SK-N-SH (cell line): Measurements from ENCODE around the gene PLA2G7.

Source experiments
- EP300 ChIP-seq, 2 experiments: IDR thresholded peaks; 2 replicates each; pipeline versions ENCODE4 v1.4.0 to v1.6.1; 2012; ENCODE audit warnings: borderline replicate concordance in 1 of 2, low read depth in 1 of 2, low read length in 1 of 2
- EZH2phosphoT487 ChIP-seq: fragments of 200-600 bp; sonication (generic); IDR thresholded peaks from 2 replicates; pipeline ENCODE4 v1.6.1; 2017; ENCODE audit warnings: low read depth, mixed run types, mild to moderate bottlenecking, antibody characterized with exemption, moderate library complexity, borderline replicate concordance
- MXI1 ChIP-seq: IDR thresholded peaks from 2 replicates; pipeline ENCODE4 v1.6.1; 2012; ENCODE audit warnings: mild to moderate bottlenecking, low read depth, low read length, improper control_type of control experiment
- POLR2AphosphoS5 ChIP-seq: IDR thresholded peaks from 2 replicates; pipeline ENCODE4 v1.6.1; 2012; ENCODE audit warnings: low read depth, low read length
- RFX5 ChIP-seq: IDR thresholded peaks from 2 replicates; pipeline ENCODE4 v1.6.1; 2012; ENCODE audit warnings: mild to moderate bottlenecking, improper control_type of control experiment, low read length
- TAF1 ChIP-seq: IDR thresholded peaks from 2 replicates; pipeline ENCODE4 v1.6.1; 2012; ENCODE audit warnings: low read depth, mild to moderate bottlenecking, low read length, moderate library complexity, borderline replicate concordance
- TCF12 ChIP-seq: IDR thresholded peaks from 2 replicates; pipeline ENCODE4 v1.4.0; 2012
- YY1 ChIP-seq: IDR thresholded peaks from 2 replicates; pipeline ENCODE4 v1.4.0; 2012; ENCODE audit warnings: low read depth, mild to moderate bottlenecking
- TF ChIP-seq, protein P1 (sequence below): fragments of 200-600 bp; sonication (generic); IDR thresholded peaks from 2 replicates; pipeline ENCODE4 v1.6.1; 2017; ENCODE audit warnings: antibody characterized with exemption, mild to moderate bottlenecking, moderate library complexity
- TF ChIP-seq, protein P2 (sequence below): IDR thresholded peaks from 2 replicates; pipeline ENCODE4 v1.4.0; 2012; ENCODE audit warnings: low read depth
- TF ChIP-seq, protein P3 (sequence below): IDR thresholded peaks from 2 replicates; pipeline ENCODE4 v1.6.1; 2012; ENCODE audit warnings: mild to moderate bottlenecking, low read depth, low read length, moderate library complexity
- TF ChIP-seq, protein P4 (sequence below): fragments of 150-350 bp; IDR thresholded peaks from 2 replicates; pipeline ENCODE4 v1.6.1; 2017; ENCODE audit warnings: antibody characterized with exemption, low read length, low read depth, borderline replicate concordance
- TF ChIP-seq, protein P5 (sequence below): IDR thresholded peaks from 2 replicates; pipeline ENCODE4 v1.4.0; 2012; ENCODE audit warnings: low read depth, borderline replicate concordance

DNA sequence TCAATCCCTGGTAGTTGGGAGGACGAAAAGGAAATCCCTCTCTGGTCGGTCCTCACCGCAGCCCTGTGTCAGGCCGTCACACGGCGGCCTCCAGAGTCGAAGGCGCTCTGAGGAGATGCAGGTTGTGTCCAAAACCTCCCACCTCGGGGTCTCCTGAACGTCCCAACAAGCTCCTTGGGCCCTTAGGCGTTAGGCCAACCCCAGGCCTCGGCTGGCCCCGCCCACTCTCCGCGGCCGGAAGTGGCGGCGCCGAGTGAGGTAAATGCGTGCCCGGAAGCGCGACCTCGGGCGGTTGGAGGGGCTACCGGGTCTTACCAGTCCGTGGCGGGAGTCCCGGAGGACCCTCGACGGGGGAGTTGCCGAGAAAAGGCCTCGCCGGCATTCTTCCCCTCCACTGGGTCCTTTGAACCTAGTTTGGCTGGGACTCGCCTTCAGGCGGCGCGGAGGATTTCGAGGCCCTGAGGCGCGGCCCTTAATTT, 47.5 kb downstream of the PLA2G7 start, which contains the start of gene TDRD6:
- TF ChIP-seq, protein P1, sequence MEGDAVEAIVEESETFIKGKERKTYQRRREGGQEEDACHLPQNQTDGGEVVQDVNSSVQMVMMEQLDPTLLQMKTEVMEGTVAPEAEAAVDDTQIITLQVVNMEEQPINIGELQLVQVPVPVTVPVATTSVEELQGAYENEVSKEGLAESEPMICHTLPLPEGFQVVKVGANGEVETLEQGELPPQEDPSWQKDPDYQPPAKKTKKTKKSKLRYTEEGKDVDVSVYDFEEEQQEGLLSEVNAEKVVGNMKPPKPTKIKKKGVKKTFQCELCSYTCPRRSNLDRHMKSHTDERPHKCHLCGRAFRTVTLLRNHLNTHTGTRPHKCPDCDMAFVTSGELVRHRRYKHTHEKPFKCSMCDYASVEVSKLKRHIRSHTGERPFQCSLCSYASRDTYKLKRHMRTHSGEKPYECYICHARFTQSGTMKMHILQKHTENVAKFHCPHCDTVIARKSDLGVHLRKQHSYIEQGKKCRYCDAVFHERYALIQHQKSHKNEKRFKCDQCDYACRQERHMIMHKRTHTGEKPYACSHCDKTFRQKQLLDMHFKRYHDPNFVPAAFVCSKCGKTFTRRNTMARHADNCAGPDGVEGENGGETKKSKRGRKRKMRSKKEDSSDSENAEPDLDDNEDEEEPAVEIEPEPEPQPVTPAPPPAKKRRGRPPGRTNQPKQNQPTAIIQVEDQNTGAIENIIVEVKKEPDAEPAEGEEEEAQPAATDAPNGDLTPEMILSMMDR = no peak
- TF ChIP-seq EZH2phosphoT487 = no peak
- TF ChIP-seq POLR2AphosphoS5 = no peak
- TF ChIP-seq EP300 (IDR thresholded peaks at IDR 0.05; ENCODE audit: borderline replicate concordance in 1 of 2, low read depth in 1 of 2, low read length in 1 of 2) = no peak
- TF ChIP-seq, protein P2, sequence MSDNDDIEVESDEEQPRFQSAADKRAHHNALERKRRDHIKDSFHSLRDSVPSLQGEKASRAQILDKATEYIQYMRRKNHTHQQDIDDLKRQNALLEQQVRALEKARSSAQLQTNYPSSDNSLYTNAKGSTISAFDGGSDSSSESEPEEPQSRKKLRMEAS = no peak
- TF ChIP-seq RFX5 = no peak
- TF ChIP-seq YY1 = no peak
- TF ChIP-seq, protein P3, sequence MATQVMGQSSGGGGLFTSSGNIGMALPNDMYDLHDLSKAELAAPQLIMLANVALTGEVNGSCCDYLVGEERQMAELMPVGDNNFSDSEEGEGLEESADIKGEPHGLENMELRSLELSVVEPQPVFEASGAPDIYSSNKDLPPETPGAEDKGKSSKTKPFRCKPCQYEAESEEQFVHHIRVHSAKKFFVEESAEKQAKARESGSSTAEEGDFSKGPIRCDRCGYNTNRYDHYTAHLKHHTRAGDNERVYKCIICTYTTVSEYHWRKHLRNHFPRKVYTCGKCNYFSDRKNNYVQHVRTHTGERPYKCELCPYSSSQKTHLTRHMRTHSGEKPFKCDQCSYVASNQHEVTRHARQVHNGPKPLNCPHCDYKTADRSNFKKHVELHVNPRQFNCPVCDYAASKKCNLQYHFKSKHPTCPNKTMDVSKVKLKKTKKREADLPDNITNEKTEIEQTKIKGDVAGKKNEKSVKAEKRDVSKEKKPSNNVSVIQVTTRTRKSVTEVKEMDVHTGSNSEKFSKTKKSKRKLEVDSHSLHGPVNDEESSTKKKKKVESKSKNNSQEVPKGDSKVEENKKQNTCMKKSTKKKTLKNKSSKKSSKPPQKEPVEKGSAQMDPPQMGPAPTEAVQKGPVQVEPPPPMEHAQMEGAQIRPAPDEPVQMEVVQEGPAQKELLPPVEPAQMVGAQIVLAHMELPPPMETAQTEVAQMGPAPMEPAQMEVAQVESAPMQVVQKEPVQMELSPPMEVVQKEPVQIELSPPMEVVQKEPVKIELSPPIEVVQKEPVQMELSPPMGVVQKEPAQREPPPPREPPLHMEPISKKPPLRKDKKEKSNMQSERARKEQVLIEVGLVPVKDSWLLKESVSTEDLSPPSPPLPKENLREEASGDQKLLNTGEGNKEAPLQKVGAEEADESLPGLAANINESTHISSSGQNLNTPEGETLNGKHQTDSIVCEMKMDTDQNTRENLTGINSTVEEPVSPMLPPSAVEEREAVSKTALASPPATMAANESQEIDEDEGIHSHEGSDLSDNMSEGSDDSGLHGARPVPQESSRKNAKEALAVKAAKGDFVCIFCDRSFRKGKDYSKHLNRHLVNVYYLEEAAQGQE = no peak
- TF ChIP-seq, protein P4, sequence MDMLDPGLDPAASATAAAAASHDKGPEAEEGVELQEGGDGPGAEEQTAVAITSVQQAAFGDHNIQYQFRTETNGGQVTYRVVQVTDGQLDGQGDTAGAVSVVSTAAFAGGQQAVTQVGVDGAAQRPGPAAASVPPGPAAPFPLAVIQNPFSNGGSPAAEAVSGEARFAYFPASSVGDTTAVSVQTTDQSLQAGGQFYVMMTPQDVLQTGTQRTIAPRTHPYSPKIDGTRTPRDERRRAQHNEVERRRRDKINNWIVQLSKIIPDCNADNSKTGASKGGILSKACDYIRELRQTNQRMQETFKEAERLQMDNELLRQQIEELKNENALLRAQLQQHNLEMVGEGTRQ = no peak
- no peak for TF ChIP-seq TCF12
- TF ChIP-seq TAF1 = no peak
- TF ChIP-seq, protein P5, sequence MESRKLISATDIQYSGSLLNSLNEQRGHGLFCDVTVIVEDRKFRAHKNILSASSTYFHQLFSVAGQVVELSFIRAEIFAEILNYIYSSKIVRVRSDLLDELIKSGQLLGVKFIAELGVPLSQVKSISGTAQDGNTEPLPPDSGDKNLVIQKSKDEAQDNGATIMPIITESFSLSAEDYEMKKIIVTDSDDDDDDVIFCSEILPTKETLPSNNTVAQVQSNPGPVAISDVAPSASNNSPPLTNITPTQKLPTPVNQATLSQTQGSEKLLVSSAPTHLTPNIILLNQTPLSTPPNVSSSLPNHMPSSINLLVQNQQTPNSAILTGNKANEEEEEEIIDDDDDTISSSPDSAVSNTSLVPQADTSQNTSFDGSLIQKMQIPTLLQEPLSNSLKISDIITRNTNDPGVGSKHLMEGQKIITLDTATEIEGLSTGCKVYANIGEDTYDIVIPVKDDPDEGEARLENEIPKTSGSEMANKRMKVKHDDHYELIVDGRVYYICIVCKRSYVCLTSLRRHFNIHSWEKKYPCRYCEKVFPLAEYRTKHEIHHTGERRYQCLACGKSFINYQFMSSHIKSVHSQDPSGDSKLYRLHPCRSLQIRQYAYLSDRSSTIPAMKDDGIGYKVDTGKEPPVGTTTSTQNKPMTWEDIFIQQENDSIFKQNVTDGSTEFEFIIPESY = no peak
- no peak for TF ChIP-seq MXI1
